Esophagus muscularis mucosa (tissue), 4 donors: ENCODE data around the gene TIRAP. TPM values are rescaled to one million over a fixed set of nuclear protein-coding genes. Genes with fewer than 3 reads are reported as not detected.
A peak's percentile ranks its signal among the peaks of the same experiment; 100 is the strongest.

Experiments
- DNase-seq: peaks from one replicate; pipeline ENCODE4 v3.0.0-alpha.2; 2017; ENCODE audit errors: extremely low spot score
- H3K27ac ChIP-seq, 4 donors: fragments of 200-600 bp; sonication (generic); replicated peaks in 1 of 4; 1 replicate in 3 of 4; 2 replicates in 1 of 4; pipeline ENCODE4 v1.5.1; 2016 to 2019; ENCODE audit warnings: mild to moderate bottlenecking in 1 of 4
- H3K27me3 ChIP-seq, 4 donors: fragments of 200-600 bp; sonication (generic); one replicate each; pipeline versions ENCODE4 v1.5.1 to v1.6.0; 2016 to 2019
- H3K36me3 ChIP-seq, 4 donors: fragments of 200-600 bp; sonication (generic); one replicate each; pipeline ENCODE4 v1.5.1; 2016 to 2019
- H3K4me1 ChIP-seq, 4 donors: fragments of 200-600 bp; sonication (generic); one replicate each; pipeline ENCODE4 v1.5.1; 2016 to 2019
- H3K4me3 ChIP-seq, 4 donors: fragments of 200-600 bp; sonication (generic); 1 replicate in 2 of 4; 2 replicates in 2 of 4; pipeline ENCODE4 v1.5.1; 2016 to 2019; ENCODE audit warnings: mild to moderate bottlenecking in 4 of 4, moderate library complexity in 1 of 4
- H3K9me3 ChIP-seq, 4 donors: fragments of 200-600 bp; sonication (generic); 1 replicate in 3 of 4; 2 replicates in 1 of 4; pipeline ENCODE4 v1.5.1; 2016 to 2019
- CTCF ChIP-seq, 3 experiments: fragments of 200-600 bp in 2 of 3; fragments of 450-650 bp in 1 of 3; sonication (generic) in 2 of 3; IDR thresholded peaks; one replicate each; pipeline ENCODE4 v1.5.1; 2017 to 2019; ENCODE audit warnings: antibody characterized with exemption in 3 of 3, mild to moderate bottlenecking in 2 of 3, moderate library complexity in 1 of 3
- EP300 ChIP-seq: sonication (generic); formaldehyde crosslinking; IDR thresholded peaks from one replicate; pipeline ENCODE4 v1.6.1; 2017; ENCODE audit warnings: antibody characterized with exemption
- POLR2A ChIP-seq: fragments of 450-650 bp; IDR thresholded peaks from one replicate; pipeline ENCODE4 v1.6.1; 2017; ENCODE audit warnings: antibody characterized with exemption, moderate library complexity, mild to moderate bottlenecking, low read depth
- POLR2AphosphoS5 ChIP-seq, 2 donors: sonication (generic); formaldehyde crosslinking; IDR thresholded peaks; one replicate each; pipeline ENCODE4 v1.6.1; 2017; ENCODE audit warnings: antibody characterized with exemption in 2 of 2
- WGBS: methylation state at CpG from one replicate; pipeline ENCODE4 v1.1.5; 2018; 5-methylcytosine and 5-hydroxymethylcytosine counted together
- intact Hi-C: fragments of 100-400 bp; cut with DNase I; formaldehyde crosslinking; loops from one replicate; pipeline ENCODE4 v1.15.1; 2023
- total RNA-seq, 4 donors: library from RNA; depleted of rRNA; stranded (reverse); fragments of >200 nt; gene quantifications; one replicate each; pipeline versions ENCODE4 v1.1.0 to v1.2.1, GENCODE V29; 2016

The TIRAP gene
- total RNA-seq, 4 donors from 2014 or later: 8.3 to 14.3 (median 13.4) TPM

GRCh38 chr11:126317756-126318573, 35.1 kb downstream of the TIRAP start:
- Histone ChIP-seq H3K27ac (peak overlapping the region; percentile 82 to 85 (median 84)), H3K27me3 (no peaks in the 10 kb centered on the region), H3K4me3 (peak overlapping the region; percentile 27 to 44 (median 38)), H3K36me3 (peaks cover 0 to 9% (median under 1%) of the 10 kb centered on the region in 4 donors), H3K4me1 (peaks cover 25 to 28% (median 27%) of the 10 kb centered on the region in 4 donors), H3K9me3 (no peaks in the 10 kb centered on the region)
- TF ChIP-seq CTCF (IDR thresholded peaks at IDR 0.05) (no peak), EP300 (no peak), POLR2A (no peak), POLR2AphosphoS5 (IDR thresholded peaks at IDR 0.05) (peak; percentile 12 to 57)
- intact Hi-C loops: loop anchor here (1.0 to 10.0 kb wide), 2 partner anchors 15 to 677 kb away; no protein-coding TSS in a partner anchor
- DNase-seq: peak; percentile 96
- WGBS: 38% methylated on average over 13 of the region's 14 CpGs

GRCh38 chr11:126318574-126319373, 35.9 kb downstream of the TIRAP start:
- Histone ChIP-seq H3K9me3 (no peaks in the 10 kb centered on the region), H3K4me3 (peak overlapping the region; percentile 27 to 44 (median 38)), H3K36me3 (peaks cover 0 to 6% (median 0%) of the 10 kb centered on the region in 4 donors), H3K4me1 (peaks cover 25 to 28% (median 27%) of the 10 kb centered on the region in 4 donors), H3K27me3 (no peaks in the 10 kb centered on the region), H3K27ac (peak overlapping the region; percentile 82 to 85 (median 84))
- DNase-seq: no peak
- TF ChIP-seq EP300 (no peak), CTCF (IDR thresholded peaks at IDR 0.05) (no peak), POLR2A (no peak), POLR2AphosphoS5 (IDR thresholded peaks at IDR 0.05) (peak in 1 of 2 donors; percentile 18)
- intact Hi-C loops: loop anchor here (10.0 kb wide), 1 partner anchor 676 kb away; no protein-coding TSS in a partner anchor
- 41% methylated on average over 7 of the region's 9 CpGs for whole genome bisulfite sequencing

GRCh38 chr11:126319374-126319740, 36.5 kb downstream of the TIRAP start:
- WGBS: 79% methylated on average over 2 of the region's 5 CpGs
- no peaks in the 10 kb centered on the region for H3K36me3 ChIP-seq
- H3K4me1 ChIP-seq: peaks cover 25 to 28% (median 27%) of the 10 kb centered on the region in 4 donors
- no peak for TF ChIP-seq POLR2A
- no peak for TF ChIP-seq EP300
- TF ChIP-seq POLR2AphosphoS5 (IDR thresholded peaks at IDR 0.05): no peak
- no peak for TF ChIP-seq CTCF (IDR thresholded peaks at IDR 0.05)
- H3K27me3 ChIP-seq: no peaks in the 10 kb centered on the region
- intact Hi-C loops: loop anchor here (10.0 kb wide), 1 partner anchor 675 kb away; no protein-coding TSS in a partner anchor
- no peak for DNase-seq
- no peaks in the 10 kb centered on the region for H3K9me3 ChIP-seq
- H3K27ac ChIP-seq: peak overlapping the region; percentile 82 to 85 (median 84)
- no peak overlapping the region for H3K4me3 ChIP-seq

- TF ChIP-seq POLR2AphosphoS5 (IDR thresholded peaks at IDR 0.05) (no peak), EP300 (no peak), POLR2A (no peak), CTCF (IDR thresholded peaks at IDR 0.05) (no peak)
- Histone ChIP-seq H3K27ac (no peak overlapping the region), H3K9me3 (no peaks in the 10 kb centered on the region), H3K4me1 (peaks cover 16 to 18% (median 17%) of the 10 kb centered on the region in 4 donors), H3K4me3 (no peak overlapping the region), H3K36me3 (no peaks in the 10 kb centered on the region), H3K27me3 (no peaks in the 10 kb centered on the region)
- intact Hi-C loops: no loop called here
- WGBS: 96% methylated on average over 3 of the region's 3 CpGs
- no peak for DNase-seq
These were observed 40.1 kb downstream of the TIRAP start for GRCh38 chr11:126322996-126323395.
